ENCODE measurements around the gene OR4F17.
"Not testable (repeated sequence)": the region's sequence is repeated elsewhere in the genome, so short reads cannot be mapped to it uniquely, and the experiment has no call there.

OR4F17 gene

GRCh38 chr19:106804-107203 is at the start of gene OR4F17:
TSS of gene OR4F17 (plus strand) at chr19:107104. CDS start at chr19:110679, 3,575 bp downstream.
- DNase-seq: not testable (repeated sequence)

- DNase-seq: not testable (repeated sequence)
Measured at GRCh38 chr19:70793-71192, 36.1 kb upstream of the OR4F17 start.

GRCh38 chr19:82864-83263 is 24.0 kb upstream of the OR4F17 start:
- not testable (repeated sequence) for DNase-seq

GRCh38 chr19:83626-84025 is 23.3 kb upstream of the OR4F17 start:
- not testable (repeated sequence) for DNase-seq

GRCh38 chr19:90678-91077 is 16.2 kb upstream of the OR4F17 start:
- peak; percentile 0 for DNase-seq

- not testable (repeated sequence) for DNase-seq
Measured at GRCh38 chr19:94794-95193, 12.1 kb upstream of the OR4F17 start.

GRCh38 chr19:97647-98046 is 9.3 kb upstream of the OR4F17 start:
- not testable (repeated sequence) for DNase-seq

- not testable (repeated sequence) for DNase-seq
Measured at GRCh38 chr19:120443-121140, 13.7 kb downstream of the OR4F17 start.
